Activated CD8-positive, alpha-beta memory T cell treated with anti-CD3 and anti-CD28 coated beads for 24 hours (primary cell): ENCODE results near the gene TMCO2.

Experiments used
- DNase-seq: peaks from one replicate; pipeline ENCODE4 v3.0.0-alpha.2; 2020

The TMCO2 gene

GRCh38 chr1:40258445-40258769, 10.7 kb downstream of the TMCO2 start:
- DNase-seq: no peak

DNA sequence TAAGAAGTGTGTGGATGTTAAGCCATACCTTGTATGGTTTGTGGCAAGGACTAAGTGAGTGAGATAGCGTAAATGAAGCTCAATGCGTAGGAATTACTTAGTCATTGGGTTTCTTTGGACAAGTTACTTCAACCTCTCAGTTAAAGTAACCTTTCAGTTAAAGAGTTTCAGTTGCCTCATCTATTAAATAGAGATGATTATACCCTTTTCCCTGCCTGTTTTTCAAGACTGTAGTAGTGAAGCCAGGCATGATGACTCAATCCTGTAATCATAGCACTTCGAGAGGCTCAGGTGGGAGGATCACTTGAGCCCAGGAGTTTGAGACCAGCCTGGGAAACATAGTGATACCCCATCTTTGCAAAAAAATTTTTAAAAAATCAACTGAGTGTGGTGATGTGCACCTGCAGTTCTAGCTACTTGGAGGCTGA, 16.6 kb downstream of the TMCO2 start:
- DNase-seq: no peak

DNA sequence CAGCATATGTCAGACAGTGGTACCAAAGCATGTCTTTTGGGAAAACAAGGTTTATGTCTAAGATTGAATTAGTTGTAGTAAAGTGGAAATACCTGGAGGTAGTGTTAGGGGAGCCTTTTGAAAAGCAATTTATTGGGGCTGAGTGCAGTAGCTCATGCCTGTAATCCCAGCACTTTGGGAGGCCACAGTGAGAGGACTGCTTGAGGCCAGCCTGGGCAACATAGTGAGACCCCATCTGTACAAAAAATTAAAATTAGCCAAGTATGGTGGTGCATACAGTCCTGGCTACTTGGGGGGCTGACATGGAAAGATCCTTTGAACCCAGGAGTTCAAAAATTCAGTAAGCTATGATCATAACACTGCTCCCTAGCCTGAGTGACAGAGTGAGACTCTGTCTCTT, 17.6 kb downstream of the TMCO2 start:
- no peak for DNase-seq

- no peak for DNase-seq
These were observed 18.2 kb downstream of the TMCO2 start for GRCh38 chr1:40265919-40266318.

- DNase-seq: no peak
These were observed 19.2 kb downstream of the TMCO2 start for GRCh38 chr1:40266786-40267535.

DNA sequence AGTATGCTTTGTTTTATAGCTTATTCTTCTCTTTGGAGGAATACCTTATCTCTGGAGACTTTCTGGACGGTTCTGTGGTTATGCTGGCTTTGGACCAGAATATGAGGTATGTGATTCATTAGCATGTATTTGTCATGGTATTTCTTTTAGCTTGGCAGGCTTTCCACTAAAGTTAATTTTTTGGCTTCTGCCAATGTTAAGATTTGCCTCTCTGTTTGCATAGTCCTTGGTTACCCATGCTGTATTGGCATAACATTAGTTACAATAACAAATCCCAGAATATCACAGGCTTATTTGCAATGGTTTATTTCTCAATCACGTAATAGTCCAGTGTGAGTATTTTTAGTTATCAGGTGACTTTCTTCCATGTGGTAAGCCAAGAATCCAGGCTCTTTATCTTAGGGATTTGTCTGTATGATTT, 20.0 kb downstream of the TMCO2 start:
- DNase-seq: no peak

- DNase-seq: no peak
These were observed 20.5 kb downstream of the TMCO2 start for GRCh38 chr1:40268211-40268610.

- no peak for DNase-seq
These were observed 22.6 kb downstream of the TMCO2 start for GRCh38 chr1:40270152-40270834.

DNA sequence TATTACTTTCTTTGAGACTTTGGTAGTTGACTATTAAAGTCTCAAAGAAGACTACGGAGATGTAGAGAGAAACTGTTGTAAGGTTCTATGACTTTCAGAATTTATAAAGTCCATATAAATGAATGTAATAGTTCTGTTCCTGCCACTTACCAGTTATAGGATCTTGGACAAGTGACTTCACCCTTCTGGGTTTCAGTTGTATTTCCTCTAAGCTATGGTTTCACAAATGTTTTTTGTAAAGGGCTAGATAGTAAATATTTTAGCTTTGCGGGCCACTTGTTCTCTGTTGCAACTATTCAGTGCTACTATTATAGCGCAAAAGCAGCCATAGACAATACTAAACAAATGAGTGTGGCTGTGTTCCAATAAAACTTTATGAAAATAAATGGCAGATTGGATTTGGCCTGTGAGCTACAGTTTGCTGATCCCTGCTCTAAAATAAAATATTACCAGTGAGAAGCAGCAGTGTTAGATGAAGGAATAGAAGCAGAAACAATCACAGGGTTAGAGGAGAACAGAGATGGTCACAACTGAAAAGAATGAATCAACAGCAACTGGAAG, 25.0 kb downstream of the TMCO2 start:
- DNase-seq: no peak

DNA sequence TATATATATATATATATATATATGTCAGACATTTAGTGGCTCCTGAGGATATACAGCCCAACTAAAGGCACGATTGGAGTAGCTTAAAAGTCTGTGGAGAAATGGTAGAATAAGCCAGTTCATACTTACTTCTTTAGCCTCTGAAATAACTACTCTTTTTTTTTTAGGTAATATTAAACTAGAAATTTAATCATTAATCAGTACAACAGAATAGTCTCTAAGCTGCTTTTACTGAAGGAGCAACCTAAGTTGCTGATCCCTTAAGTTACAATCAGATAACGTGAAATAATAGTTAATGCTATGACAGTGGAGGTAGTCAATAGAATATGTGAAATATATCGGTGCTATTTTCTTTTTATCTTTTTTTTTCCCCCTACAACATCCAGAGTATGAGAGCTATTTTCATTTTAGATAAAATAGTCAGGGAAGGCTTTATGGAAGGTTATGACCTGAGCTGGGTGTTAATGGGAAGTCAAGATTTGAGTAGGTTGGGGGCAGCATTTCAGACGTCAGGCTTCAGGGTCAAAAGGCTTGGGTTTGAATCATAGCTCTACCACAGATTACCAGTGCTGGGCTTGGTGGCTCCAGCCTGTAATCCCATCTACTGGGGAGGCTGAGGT, 25.9 kb downstream of the TMCO2 start:
- no peak for DNase-seq

GRCh38 chr1:40274331-40274730, 26.6 kb downstream of the TMCO2 start:
- no peak for DNase-seq

DNA sequence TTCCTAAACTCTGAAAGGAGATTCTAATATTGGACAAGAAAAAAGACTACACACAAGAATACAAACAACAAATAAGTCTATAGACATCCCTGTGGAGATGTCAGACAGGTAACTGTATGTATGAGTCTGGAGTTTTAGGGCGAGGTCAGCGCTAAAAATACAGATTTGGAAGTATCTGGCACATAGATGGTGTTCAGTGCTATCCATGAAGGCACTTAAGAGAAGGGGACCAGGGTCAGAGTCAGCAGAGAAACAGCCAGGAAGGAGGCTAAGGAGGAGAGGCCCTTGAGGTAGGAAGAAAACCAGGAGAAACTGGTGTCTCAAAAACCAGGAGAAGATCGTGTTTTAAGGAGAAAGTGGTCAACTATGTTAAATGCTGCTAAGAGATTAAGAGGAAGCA, 28.4 kb downstream of the TMCO2 start:
- DNase-seq: no peak

GRCh38 chr1:40281853-40282252, 34.1 kb downstream of the TMCO2 start:
- no peak for DNase-seq

GRCh38 chr1:40291293-40291692, 43.6 kb downstream of the TMCO2 start:
- no peak for DNase-seq

GRCh38 chr1:40299366-40300248, 51.9 kb downstream of the TMCO2 start:
- no peak for DNase-seq

GRCh38 chr1:40300249-40300567, 52.5 kb downstream of the TMCO2 start:
- DNase-seq: no peak

DNA sequence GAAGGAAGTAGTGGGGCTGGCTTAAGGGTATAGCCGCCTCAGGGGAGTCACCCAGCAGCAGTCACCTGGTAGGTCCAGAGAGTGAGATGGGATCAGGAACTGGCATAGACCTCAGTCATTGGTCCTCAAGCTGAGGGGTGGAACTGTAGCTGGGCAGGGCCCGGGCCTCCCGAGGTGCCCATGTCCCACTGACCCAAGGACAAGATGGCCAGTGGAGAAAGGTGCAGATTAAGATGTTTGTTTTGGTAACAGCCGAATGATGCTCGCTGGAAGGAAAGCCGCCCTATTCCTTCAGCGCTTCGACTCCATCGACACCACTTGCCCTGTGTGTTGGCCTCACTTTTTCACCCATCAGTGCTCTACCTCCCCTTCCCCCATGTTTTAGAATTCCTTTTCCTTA, 52.9 kb downstream of the TMCO2 start:
- DNase-seq: peak; percentile 30

DNA sequence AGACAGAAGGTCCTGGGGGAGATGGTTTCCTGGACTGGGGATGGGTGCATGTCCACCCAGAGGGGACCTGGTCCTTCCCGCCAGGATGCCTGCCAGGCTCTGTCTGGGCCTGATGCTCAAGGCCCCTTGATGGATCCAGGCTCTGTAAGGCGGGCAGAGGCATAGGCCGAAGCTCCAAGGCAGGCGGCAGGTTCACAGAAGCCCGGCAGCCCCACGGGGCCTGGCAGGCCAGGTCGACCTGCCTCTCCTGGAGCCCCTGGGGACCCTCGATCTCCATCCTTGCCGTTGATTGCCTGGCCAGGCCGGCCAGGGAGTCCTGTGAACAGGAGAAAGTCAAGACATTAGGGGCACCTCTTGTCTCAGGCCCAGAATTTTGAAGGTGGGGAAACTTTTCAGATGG, 53.3 kb downstream of the TMCO2 start:
- no peak for DNase-seq
